Osteoblast (primary cell): ENCODE data around the gene CC2D1A. TPM values are rescaled to one million over a fixed set of nuclear protein-coding genes. Genes with fewer than 3 reads are reported as not detected.
"Not testable (repeated sequence)": the region's sequence is repeated elsewhere in the genome, so short reads cannot be mapped to it uniquely, and the experiment has no call there.

Source experiments
- DNase-seq: peaks from one replicate; pipeline ENCODE4 v3.0.0; 2011; ENCODE audit warnings: low spot score, mixed read lengths; ENCODE audit not compliant: insufficient read length; ENCODE audit errors: missing footprints
- H2AFZ ChIP-seq: 2 replicates; pipeline ENCODE4 v1.6.0; 2011; ENCODE audit warnings: mild to moderate bottlenecking, low read length
- H3K27ac ChIP-seq: 2 replicates; pipeline ENCODE4 v1.5.1; 2011; ENCODE audit warnings: mild to moderate bottlenecking, low read depth, low read length, moderate library complexity
- H3K27me3 ChIP-seq: 2 replicates; pipeline ENCODE4 v1.6.0; 2012; ENCODE audit warnings: mild to moderate bottlenecking, control low read depth, inconsistent platforms, low read length, moderate library complexity; ENCODE audit not compliant: insufficient read depth
- H3K36me3 ChIP-seq: 2 replicates; pipeline ENCODE4 v1.5.1; 2011; ENCODE audit warnings: mild to moderate bottlenecking, low read length, control low read depth, moderate library complexity; ENCODE audit not compliant: insufficient read depth
- H3K4me1 ChIP-seq: 2 replicates; pipeline ENCODE4 v1.5.1; 2011; ENCODE audit warnings: mild to moderate bottlenecking, low read length, control low read depth, moderate library complexity; ENCODE audit not compliant: insufficient read depth
- H3K4me2 ChIP-seq: 2 replicates; pipeline ENCODE4 v1.6.0; 2011; ENCODE audit warnings: mild to moderate bottlenecking, low read length; ENCODE audit not compliant: insufficient read depth
- H3K4me3 ChIP-seq: fragments of 200-600 bp; sonication (generic); 3 replicates; pipeline ENCODE4 v1.5.1; 2012; ENCODE audit warnings: mild to moderate bottlenecking, low read length, inconsistent platforms; ENCODE audit not compliant: insufficient read depth
- H3K79me2 ChIP-seq: 2 replicates; pipeline ENCODE4 v1.6.0; 2012; ENCODE audit warnings: mild to moderate bottlenecking, low read length, control low read depth, inconsistent platforms; ENCODE audit not compliant: insufficient read depth
- H3K9me3 ChIP-seq: 2 replicates; pipeline ENCODE4 v1.5.1; 2011; ENCODE audit warnings: low read depth, low read length, control low read depth
- H4K20me1 ChIP-seq: 2 replicates; pipeline ENCODE4 v1.6.0; 2012; ENCODE audit warnings: mild to moderate bottlenecking, low read length, control low read depth; ENCODE audit not compliant: insufficient read depth
- CTCF ChIP-seq: IDR thresholded peaks from 2 replicates; pipeline ENCODE4 v1.5.1; 2011; ENCODE audit warnings: mild to moderate bottlenecking, low read depth, low read length, moderate library complexity; ENCODE audit errors: extremely low read depth
- total RNA-seq: library from RNA; depleted of rRNA; stranded (reverse); fragments of >200 nt; gene quantifications from 2 replicates; pipeline ENCODE4 v1.2.3, GENCODE V29; 2012

CC2D1A gene
- total RNA-seq, 1 donor = 19.2 TPM

- no peak overlapping the region for H2AFZ ChIP-seq
- H3K27me3 ChIP-seq = no peaks in the 10 kb centered on the region
- no peak overlapping the region for H3K4me3 ChIP-seq
- H3K4me1 ChIP-seq = peaks cover 7% of the 10 kb centered on the region
- H4K20me1 ChIP-seq = no peaks in the 10 kb centered on the region
- H3K36me3 ChIP-seq = peaks cover 46% of the 10 kb centered on the region
- H3K79me2 ChIP-seq = no peaks in the 10 kb centered on the region
- no peak overlapping the region for H3K27ac ChIP-seq
- no peak for DNase-seq
- H3K9me3 ChIP-seq = no peaks in the 10 kb centered on the region
- TF ChIP-seq CTCF = no peak
- H3K4me2 ChIP-seq = no peak overlapping the region
Observed at GRCh38 chr19:13968383-13968935, 62.5 kb downstream of the CC2D1A start.

GRCh38 chr19:13968999-13969398 lies 63.0 kb downstream of the CC2D1A start:
- no peaks in the 10 kb centered on the region for H4K20me1 ChIP-seq
- no peak for TF ChIP-seq CTCF
- H3K27ac ChIP-seq = no peak overlapping the region
- no peak for DNase-seq
- H3K36me3 ChIP-seq = peaks cover 48% of the 10 kb centered on the region
- no peak overlapping the region for H3K4me3 ChIP-seq
- no peak overlapping the region for H2AFZ ChIP-seq
- no peaks in the 10 kb centered on the region for H3K27me3 ChIP-seq
- no peak overlapping the region for H3K4me2 ChIP-seq
- H3K4me1 ChIP-seq = peaks cover 7% of the 10 kb centered on the region
- no peaks in the 10 kb centered on the region for H3K79me2 ChIP-seq
- no peaks in the 10 kb centered on the region for H3K9me3 ChIP-seq

- H3K4me3 ChIP-seq = no peak overlapping the region
- no peak overlapping the region for H3K4me2 ChIP-seq
- H3K27ac ChIP-seq = no peak overlapping the region
- H4K20me1 ChIP-seq = no peaks in the 10 kb centered on the region
- peaks cover 44% of the 10 kb centered on the region for H3K36me3 ChIP-seq
- H3K9me3 ChIP-seq = no peaks in the 10 kb centered on the region
- H3K79me2 ChIP-seq = no peaks in the 10 kb centered on the region
- no peak overlapping the region for H2AFZ ChIP-seq
- H3K27me3 ChIP-seq = no peaks in the 10 kb centered on the region
- DNase-seq = no peak
- peaks cover 3% of the 10 kb centered on the region for H3K4me1 ChIP-seq
- no peak for TF ChIP-seq CTCF
Observed at GRCh38 chr19:13969897-13970296, 63.9 kb downstream of the CC2D1A start.

GRCh38 chr19:13971868-13972267 lies 65.9 kb downstream of the CC2D1A start:
- H2AFZ ChIP-seq, H3K9me3 ChIP-seq, DNase-seq, H3K4me2 ChIP-seq, H3K27me3 ChIP-seq, H4K20me1 ChIP-seq, H3K27ac ChIP-seq, H3K79me2 ChIP-seq, H3K4me3 ChIP-seq, H3K4me1 ChIP-seq: not testable (repeated sequence)
- H3K36me3 ChIP-seq = peaks cover 32% of the 10 kb centered on the region
